HepG2 (cell line): ENCODE data around the gene VTN. TPM values are rescaled to one million over a fixed set of nuclear protein-coding genes. Genes with fewer than 3 reads are reported as not detected.

Experiments
- BHLHE40 ChIP-seq: IDR thresholded peaks from 2 replicates; pipeline ENCODE4 v1.6.1; 2011; ENCODE audit warnings: low read length, improper control_type of control experiment
- DPF2 ChIP-seq: sonication (generic); formaldehyde crosslinking; IDR thresholded peaks from 2 replicates; pipeline ENCODE4 v1.4.0; 2020; ENCODE audit warnings: mild to moderate bottlenecking, low read depth, missing genetic modification reagents, borderline replicate concordance
- ELF4 ChIP-seq: sonication (generic); formaldehyde crosslinking; IDR thresholded peaks from 2 replicates; pipeline ENCODE4 v1.5.0; 2020; ENCODE audit warnings: missing genetic modification reagents, mild to moderate bottlenecking, moderate library complexity, borderline replicate concordance
- EP300 ChIP-seq, 3 experiments: sonication (generic) in 1 of 3; formaldehyde crosslinking in 1 of 3; IDR thresholded peaks; 2 replicates each; pipeline versions ENCODE4 v1.5.1 to v1.6.1; 2011 to 2020; ENCODE audit warnings: low read depth in 2 of 3, low read length in 2 of 3, borderline replicate concordance in 1 of 3, improper control_type of control experiment in 1 of 3, mild to moderate bottlenecking in 1 of 3, missing genetic modification reagents in 1 of 3, moderate library complexity in 1 of 3
- KDM2A ChIP-seq: sonication (generic); formaldehyde crosslinking; IDR thresholded peaks from 2 replicates; pipeline ENCODE4 v1.4.0; 2020; ENCODE audit warnings: low read depth, missing genetic modification reagents, borderline replicate concordance
- MTF2 ChIP-seq: sonication (generic); formaldehyde crosslinking; IDR thresholded peaks from 2 replicates; pipeline ENCODE4 v1.5.0; 2020; ENCODE audit warnings: missing genetic modification reagents, borderline replicate concordance
- NFIB ChIP-seq: sonication (generic); formaldehyde crosslinking; IDR thresholded peaks from 2 replicates; pipeline ENCODE4 v1.9.0; 2021; ENCODE audit warnings: missing genetic modification reagents, mild to moderate bottlenecking, borderline replicate concordance
- REXO4 ChIP-seq: sonication (generic); formaldehyde crosslinking; IDR thresholded peaks from 2 replicates; pipeline ENCODE4 v1.8.0; 2022; ENCODE audit warnings: missing genetic modification reagents, mild to moderate bottlenecking, borderline replicate concordance
- SNAI1 ChIP-seq: sonication (generic); formaldehyde crosslinking; IDR thresholded peaks from 2 replicates; pipeline ENCODE4 v1.5.0; 2020; ENCODE audit warnings: mild to moderate bottlenecking, missing genetic modification reagents, borderline replicate concordance
- SRSF4 ChIP-seq: fragments of 200-400 bp; formaldehyde crosslinking; IDR thresholded peaks from one replicate; pipeline ENCODE4 v1.6.1; 2018; ENCODE audit warnings: mild to moderate bottlenecking, low read depth, low read length, moderate library complexity; ENCODE audit not compliant: poor library complexity, severe bottlenecking
- STAG1 ChIP-seq: sonication (generic); formaldehyde crosslinking; IDR thresholded peaks from 2 replicates; pipeline ENCODE4 v1.4.0; 2020; ENCODE audit warnings: missing genetic modification reagents
- ZNF205 ChIP-seq: IDR thresholded peaks from 2 replicates; pipeline ENCODE4 v1.6.1; 2018; ENCODE audit warnings: missing biosample characterization, missing genetic modification reagents
- ZNF343 ChIP-seq: sonication (generic); formaldehyde crosslinking; IDR thresholded peaks from 2 replicates; pipeline ENCODE4 v1.4.0; 2020; ENCODE audit warnings: mild to moderate bottlenecking, missing genetic modification reagents
- ZNF589 ChIP-seq: sonication (generic); formaldehyde crosslinking; conservative IDR thresholded peaks from 2 replicates; pipeline ENCODE4 v1.8.0; 2022; ENCODE audit warnings: mild to moderate bottlenecking, moderate library complexity, missing genetic modification reagents
- ZNF607 ChIP-seq: sonication (generic); formaldehyde crosslinking; IDR thresholded peaks from 2 replicates; pipeline ENCODE4 v1.5.1; 2020; ENCODE audit warnings: missing genetic modification reagents, mild to moderate bottlenecking, borderline replicate concordance
- polyA plus RNA-seq, 8 experiments: library from polyadenylated mRNA; depleted of rRNA in 3 of 8; stranded (reverse) in 7 of 8; unstranded in 1 of 8; fragments of >200 nt; fragmentation: Illumina TruSeq in 4 of 8; extraction: Trizol in 4 of 8; gene quantifications; 2 replicates each; pipeline versions ENCODE4 v1.2.1 to v1.2.3, GENCODE V29; 2011 to 2016; ENCODE audit warnings: low read depth in 4 of 8, missing spikeins in 1 of 8, mixed read lengths in 1 of 8; ENCODE audit not compliant: insufficient read depth in 1 of 8
- total RNA-seq, 5 experiments: library from RNA; depleted of rRNA; stranded (reverse); fragments of >200 nt; fragmentation: Illumina TruSeq; extraction: Trizol; gene quantifications; 2 replicates each; pipeline ENCODE4 v1.2.3, GENCODE V29; 2016; ENCODE audit warnings: low read depth in 1 of 5
- TF ChIP-seq, protein P1 (sequence below): IDR thresholded peaks from 2 replicates; pipeline ENCODE4 v1.4.0; 2020; ENCODE audit warnings: mild to moderate bottlenecking, missing genetic modification reagents
- TF ChIP-seq, protein P2 (sequence below): sonication (generic); formaldehyde crosslinking; IDR thresholded peaks from 2 replicates; pipeline ENCODE4 v1.5.0; 2020; ENCODE audit warnings: missing genetic modification reagents
- TF ChIP-seq, protein P3 (sequence below): sonication (generic); formaldehyde crosslinking; IDR thresholded peaks from 2 replicates; pipeline ENCODE4 v1.4.0; 2020; ENCODE audit warnings: missing genetic modification reagents

The VTN gene
- total and polyA plus RNA-seq, 2 of the 13 experiments (the other 11 are each of a cell fraction or from before 2014, with no cell fraction given): 108 to 131 TPM

DNA sequence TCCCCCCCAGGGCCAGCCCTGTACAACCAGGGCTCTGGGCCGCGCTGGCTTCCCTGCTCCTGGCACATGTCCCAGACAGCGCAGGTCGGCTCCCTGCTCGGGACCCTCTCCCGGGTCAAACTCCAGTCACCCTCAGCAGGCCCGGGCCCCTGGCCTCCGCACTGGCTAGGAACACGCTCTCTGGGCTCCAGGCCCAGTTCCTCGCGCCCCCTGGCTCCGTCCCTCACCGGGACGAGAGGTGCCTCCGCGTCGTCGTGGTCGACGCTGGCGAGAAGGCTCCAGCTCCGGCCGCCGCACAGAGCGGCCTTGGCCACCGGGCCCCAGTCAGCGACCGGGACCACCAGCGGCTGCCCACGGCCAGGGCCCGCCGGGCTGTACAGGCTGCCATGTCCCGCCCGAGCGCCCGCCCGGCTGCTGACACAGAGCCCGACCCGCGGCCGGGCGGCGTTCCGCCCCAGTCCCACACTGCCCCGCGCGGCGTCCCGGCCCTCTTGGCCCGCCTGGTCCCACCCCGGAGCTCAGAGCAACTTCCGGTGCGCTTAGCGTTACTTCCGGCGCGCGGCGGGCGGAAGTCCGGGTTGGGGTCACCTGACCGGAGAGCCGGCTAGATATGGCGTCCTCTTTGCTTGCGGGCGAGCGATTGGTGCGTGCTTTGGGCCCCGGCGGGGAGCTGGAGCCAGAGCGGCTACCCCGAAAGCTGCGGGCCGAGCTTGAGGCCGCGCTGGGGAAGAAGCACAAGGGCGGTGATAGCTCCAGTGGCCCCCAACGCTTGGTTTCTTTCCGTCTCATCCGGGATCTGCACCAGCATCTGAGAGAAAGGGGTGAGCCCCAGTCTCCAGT is 12.8 kb downstream of the VTN start, which contains the start of gene POLDIP2 (continued):
- TF ChIP-seq EP300 (IDR thresholded peaks at IDR 0.05; ENCODE audit: low read depth in 2 of 2, low read length in 2 of 2): peak in 1 of 2 experiments; percentile 48; a peak in 1 of 4 replicates
- TF ChIP-seq EP300 (CRISPR knock-in tag; IDR thresholded peaks at IDR 0.05; ENCODE audit: borderline replicate concordance): 0 out of 2 replicates have a peak, but pooled peaks have one; percentile 26
- TF ChIP-seq, protein P1, sequence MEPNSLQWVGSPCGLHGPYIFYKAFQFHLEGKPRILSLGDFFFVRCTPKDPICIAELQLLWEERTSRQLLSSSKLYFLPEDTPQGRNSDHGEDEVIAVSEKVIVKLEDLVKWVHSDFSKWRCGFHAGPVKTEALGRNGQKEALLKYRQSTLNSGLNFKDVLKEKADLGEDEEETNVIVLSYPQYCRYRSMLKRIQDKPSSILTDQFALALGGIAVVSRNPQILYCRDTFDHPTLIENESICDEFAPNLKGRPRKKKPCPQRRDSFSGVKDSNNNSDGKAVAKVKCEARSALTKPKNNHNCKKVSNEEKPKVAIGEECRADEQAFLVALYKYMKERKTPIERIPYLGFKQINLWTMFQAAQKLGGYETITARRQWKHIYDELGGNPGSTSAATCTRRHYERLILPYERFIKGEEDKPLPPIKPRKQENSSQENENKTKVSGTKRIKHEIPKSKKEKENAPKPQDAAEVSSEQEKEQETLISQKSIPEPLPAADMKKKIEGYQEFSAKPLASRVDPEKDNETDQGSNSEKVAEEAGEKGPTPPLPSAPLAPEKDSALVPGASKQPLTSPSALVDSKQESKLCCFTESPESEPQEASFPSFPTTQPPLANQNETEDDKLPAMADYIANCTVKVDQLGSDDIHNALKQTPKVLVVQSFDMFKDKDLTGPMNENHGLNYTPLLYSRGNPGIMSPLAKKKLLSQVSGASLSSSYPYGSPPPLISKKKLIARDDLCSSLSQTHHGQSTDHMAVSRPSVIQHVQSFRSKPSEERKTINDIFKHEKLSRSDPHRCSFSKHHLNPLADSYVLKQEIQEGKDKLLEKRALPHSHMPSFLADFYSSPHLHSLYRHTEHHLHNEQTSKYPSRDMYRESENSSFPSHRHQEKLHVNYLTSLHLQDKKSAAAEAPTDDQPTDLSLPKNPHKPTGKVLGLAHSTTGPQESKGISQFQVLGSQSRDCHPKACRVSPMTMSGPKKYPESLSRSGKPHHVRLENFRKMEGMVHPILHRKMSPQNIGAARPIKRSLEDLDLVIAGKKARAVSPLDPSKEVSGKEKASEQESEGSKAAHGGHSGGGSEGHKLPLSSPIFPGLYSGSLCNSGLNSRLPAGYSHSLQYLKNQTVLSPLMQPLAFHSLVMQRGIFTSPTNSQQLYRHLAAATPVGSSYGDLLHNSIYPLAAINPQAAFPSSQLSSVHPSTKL (CRISPR knock-in tag): no peak
- TF ChIP-seq ZNF343 (CRISPR knock-in tag): no peak
- no peak for TF ChIP-seq ZNF589 (CRISPR knock-in tag)
- peak; percentile 35; the same call in 1 of the 2 replicates for TF ChIP-seq BHLHE40
- TF ChIP-seq MTF2: no peak
- TF ChIP-seq ZNF607: peak; percentile 76
- TF ChIP-seq NFIB (CRISPR knock-in tag): no peak
- TF ChIP-seq, protein P2, sequence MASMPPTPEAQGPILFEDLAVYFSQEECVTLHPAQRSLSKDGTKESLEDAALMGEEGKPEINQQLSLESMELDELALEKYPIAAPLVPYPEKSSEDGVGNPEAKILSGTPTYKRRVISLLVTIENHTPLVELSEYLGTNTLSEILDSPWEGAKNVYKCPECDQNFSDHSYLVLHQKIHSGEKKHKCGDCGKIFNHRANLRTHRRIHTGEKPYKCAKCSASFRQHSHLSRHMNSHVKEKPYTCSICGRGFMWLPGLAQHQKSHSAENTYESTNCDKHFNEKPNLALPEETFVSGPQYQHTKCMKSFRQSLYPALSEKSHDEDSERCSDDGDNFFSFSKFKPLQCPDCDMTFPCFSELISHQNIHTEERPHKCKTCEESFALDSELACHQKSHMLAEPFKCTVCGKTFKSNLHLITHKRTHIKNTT (CRISPR knock-in tag): no peak
- TF ChIP-seq, protein P3, sequence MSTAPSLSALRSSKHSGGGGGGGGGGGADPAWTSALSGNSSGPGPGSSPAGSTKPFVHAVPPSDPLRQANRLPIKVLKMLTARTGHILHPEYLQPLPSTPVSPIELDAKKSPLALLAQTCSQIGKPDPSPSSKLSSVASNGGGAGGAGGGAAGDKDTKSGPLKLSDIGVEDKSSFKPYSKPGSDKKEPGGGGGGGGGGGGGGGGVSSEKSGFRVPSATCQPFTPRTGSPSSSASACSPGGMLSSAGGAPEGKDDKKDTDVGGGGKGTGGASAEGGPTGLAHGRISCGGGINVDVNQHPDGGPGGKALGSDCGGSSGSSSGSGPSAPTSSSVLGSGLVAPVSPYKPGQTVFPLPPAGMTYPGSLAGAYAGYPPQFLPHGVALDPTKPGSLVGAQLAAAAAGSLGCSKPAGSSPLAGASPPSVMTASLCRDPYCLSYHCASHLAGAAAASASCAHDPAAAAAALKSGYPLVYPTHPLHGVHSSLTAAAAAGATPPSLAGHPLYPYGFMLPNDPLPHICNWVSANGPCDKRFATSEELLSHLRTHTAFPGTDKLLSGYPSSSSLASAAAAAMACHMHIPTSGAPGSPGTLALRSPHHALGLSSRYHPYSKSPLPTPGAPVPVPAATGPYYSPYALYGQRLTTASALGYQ (CRISPR knock-in tag): 0 out of 2 replicates have a peak, but pooled peaks have one; percentile 59
- no peak for TF ChIP-seq SRSF4
- no peak for TF ChIP-seq DPF2
- 0 out of 2 replicates have a peak, but pooled peaks have one; percentile 43 for TF ChIP-seq SNAI1 (CRISPR knock-in tag)
- peak; percentile 92 for TF ChIP-seq KDM2A (CRISPR knock-in tag)
- TF ChIP-seq STAG1 (CRISPR knock-in tag): no peak
- peak; percentile 84 for TF ChIP-seq ZNF205 (CRISPR knock-in tag)
- peak; percentile 65; the same call in 1 of the 2 replicates for TF ChIP-seq ELF4 (CRISPR knock-in tag)
- 0 out of 2 replicates have a peak, but pooled peaks have one; percentile 15 for TF ChIP-seq REXO4
